Fibroblast of pulmonary artery (primary cell): ENCODE data around the gene DNAH10.
A peak's percentile ranks its signal among the peaks of the same experiment; 100 is the strongest.

Experiments used
- DNase-seq: peaks from one replicate; pipeline ENCODE4 v3.0.0-alpha.2; 2010; ENCODE audit warnings: low read depth
- H3K4me3 ChIP-seq: replicated peaks from 2 replicates; pipeline ENCODE4 v1.5.1; 2011; ENCODE audit warnings: low read depth, mild to moderate bottlenecking, control low read depth, low read length, moderate library complexity
- TF ChIP-seq, protein P1 (sequence below): IDR thresholded peaks from 2 replicates; pipeline ENCODE4 v1.5.1; 2011; ENCODE audit warnings: mild to moderate bottlenecking, control low read depth, low read length, inconsistent platforms; ENCODE audit errors: missing control alignments

Gene DNAH10

DNA sequence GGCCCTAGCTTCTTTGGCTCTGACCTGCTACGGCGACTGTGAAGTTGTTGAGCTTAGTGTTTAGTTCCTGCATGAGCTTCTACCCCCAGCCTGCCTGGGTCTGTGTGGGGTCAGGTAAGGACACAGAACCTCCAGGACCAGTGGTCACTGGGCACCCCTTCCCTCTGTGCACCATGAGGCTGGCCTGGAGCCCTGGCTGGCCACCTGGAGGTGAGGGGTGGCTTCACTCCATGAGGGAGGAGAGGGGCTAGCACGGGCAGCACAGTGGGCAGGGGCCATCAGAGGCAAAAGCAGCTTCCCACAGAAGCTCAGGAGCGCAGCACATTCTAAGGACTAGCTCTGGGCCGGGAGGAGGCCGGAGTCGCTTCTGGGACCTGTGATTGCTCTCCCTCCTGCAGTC is 173.9 kb downstream of the DNAH10 start:
- TF ChIP-seq, protein P1, sequence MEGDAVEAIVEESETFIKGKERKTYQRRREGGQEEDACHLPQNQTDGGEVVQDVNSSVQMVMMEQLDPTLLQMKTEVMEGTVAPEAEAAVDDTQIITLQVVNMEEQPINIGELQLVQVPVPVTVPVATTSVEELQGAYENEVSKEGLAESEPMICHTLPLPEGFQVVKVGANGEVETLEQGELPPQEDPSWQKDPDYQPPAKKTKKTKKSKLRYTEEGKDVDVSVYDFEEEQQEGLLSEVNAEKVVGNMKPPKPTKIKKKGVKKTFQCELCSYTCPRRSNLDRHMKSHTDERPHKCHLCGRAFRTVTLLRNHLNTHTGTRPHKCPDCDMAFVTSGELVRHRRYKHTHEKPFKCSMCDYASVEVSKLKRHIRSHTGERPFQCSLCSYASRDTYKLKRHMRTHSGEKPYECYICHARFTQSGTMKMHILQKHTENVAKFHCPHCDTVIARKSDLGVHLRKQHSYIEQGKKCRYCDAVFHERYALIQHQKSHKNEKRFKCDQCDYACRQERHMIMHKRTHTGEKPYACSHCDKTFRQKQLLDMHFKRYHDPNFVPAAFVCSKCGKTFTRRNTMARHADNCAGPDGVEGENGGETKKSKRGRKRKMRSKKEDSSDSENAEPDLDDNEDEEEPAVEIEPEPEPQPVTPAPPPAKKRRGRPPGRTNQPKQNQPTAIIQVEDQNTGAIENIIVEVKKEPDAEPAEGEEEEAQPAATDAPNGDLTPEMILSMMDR: no peak
- no peak overlapping the region for H3K4me3 ChIP-seq
- no peak for DNase-seq

DNA sequence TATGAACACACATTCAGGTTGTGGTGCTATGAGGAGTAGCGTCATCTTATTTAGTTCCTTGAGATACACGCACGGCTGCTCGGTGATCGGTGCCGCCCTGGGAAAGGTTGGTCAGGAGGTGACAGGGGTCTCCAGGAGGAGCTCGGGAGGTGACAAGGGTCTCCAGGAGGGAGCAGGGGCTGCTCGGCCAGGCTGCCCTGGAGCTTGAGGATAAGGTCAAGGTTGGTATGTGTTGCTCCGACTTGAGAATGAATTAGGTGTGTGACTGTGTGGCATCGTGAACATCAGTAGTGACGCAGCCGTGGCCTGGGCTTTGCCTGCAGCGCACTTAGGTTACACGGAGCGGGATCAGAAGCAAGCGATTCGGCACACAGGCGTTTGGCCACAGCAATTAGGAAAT is 174.4 kb downstream of the DNAH10 start:
- DNase-seq: no peak
- no peak overlapping the region for H3K4me3 ChIP-seq
- TF ChIP-seq, protein P1: no peak

DNA sequence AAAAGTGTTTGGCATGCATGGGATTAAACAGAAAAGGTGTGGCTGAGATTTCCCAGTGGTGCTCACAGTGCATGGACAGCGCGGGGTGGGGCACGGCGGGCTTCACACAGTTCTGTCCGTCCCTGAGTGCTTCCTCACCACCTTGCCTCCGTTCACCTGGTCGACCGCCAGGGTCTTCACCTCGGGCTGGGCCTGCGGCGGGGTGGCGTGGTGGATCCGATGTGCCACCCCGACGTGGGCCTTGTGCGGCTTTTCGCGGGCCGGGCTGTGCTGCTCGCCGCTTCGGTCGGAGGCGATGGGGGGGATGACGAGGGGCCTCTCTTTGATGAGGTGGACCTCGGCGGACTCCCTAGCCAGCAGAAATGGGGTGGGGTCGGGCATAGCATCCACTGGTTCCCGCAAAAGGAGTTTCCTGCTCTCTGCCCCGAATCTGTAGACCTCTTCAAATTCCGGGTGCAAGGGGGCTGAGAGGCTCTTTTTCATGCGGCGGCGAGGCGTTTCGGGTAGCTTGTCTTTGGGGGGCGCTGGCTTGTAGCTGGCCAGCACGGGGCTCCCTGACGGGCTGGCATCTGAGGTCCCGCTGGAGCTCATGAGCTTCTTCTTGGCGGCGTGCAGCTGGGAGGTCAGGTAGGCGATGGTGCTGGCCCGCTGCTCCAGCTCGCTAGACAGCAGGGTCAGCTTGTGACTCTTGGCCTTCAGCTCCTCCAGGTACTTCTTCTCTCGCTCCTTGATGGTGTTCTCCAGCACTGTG is 175.0 kb downstream of the DNAH10 start:
- no peak overlapping the region for H3K4me3 ChIP-seq
- TF ChIP-seq, protein P1: no peak
- no peak for DNase-seq

DNA sequence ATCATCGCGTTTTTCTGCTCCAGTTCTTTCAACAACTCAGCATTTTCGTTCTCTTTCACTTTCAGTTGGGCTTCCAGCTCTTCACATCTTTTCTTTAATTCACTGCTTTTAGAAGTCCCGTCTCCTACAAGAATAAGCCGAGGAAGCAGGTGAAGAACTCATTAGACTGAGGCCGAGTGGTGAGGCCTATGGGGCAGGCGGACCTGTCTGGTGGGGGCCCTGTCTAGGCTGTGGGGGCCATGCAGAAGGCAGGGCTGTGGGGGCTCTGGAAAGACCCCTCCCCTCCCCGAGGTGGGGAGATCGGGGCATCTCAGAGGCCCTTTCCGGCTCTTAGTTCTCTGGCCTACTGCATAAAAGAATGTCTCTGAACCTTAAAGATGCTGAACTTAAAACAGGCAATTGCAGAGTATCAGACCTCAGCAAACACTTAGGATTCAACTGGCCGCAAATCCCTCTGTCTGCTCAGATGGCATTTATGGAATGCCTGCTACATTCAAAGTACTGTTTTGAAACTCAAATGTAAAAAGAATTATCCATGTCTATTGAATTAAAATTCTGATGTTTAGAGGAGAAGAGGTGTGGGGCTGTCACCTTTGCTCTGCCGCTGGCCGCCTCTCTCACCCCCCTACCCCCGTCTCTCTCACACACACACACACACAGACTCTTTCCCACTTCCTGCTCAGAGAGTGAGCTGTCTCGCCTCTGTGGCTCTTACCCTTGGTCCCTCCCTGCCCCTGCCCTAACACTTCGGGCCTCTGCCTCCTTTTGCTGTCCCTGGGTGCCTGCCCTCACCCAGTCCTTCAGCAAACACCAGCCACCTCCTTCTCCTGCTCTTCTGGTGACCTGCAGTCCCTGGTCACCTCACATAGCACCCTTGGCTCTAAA is 175.8 kb downstream of the DNAH10 start:
- no peak overlapping the region for H3K4me3 ChIP-seq
- no peak for DNase-seq
- TF ChIP-seq, protein P1: no peak

DNA sequence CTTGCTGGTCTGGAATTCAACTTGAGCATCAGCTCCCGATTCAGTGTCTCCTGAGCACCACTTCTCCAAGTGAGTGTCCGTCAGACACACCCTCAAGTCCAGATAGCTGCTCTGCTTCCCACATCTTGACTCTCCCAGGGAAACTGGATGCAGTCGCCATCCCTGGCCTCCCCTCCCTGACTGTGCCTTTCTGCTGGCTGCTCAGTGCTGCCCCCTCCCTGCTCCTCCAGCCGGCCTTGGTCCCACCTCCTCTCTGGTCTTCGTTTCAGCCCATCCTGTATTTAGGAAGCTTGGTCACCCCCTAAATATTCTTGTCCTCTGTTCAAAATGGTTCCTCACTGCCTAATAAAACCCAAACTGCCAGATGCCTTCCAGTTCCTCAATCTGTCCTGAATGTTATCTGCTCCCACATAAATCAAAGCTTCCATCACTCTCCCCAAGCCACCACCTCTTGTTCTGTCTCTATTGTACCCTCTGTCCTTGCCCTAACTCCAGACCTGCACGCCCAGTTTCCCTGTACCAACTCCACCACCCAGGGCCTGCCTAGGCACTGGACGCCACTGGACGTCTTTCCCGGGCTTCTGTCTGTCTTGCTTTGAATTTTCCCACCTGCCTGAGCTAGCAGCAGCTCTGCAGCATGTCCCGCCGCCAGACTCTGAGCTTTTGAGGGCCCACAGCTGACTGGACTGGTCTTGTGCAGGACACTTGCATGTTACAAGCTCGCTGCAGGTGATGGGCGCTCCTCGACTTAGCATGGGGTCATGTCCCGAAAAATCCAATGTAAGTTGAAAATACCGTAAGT is 176.8 kb downstream of the DNAH10 start:
- TF ChIP-seq, protein P1: peak; percentile 37
- no peak for DNase-seq
- H3K4me3 ChIP-seq: no peak overlapping the region

DNA sequence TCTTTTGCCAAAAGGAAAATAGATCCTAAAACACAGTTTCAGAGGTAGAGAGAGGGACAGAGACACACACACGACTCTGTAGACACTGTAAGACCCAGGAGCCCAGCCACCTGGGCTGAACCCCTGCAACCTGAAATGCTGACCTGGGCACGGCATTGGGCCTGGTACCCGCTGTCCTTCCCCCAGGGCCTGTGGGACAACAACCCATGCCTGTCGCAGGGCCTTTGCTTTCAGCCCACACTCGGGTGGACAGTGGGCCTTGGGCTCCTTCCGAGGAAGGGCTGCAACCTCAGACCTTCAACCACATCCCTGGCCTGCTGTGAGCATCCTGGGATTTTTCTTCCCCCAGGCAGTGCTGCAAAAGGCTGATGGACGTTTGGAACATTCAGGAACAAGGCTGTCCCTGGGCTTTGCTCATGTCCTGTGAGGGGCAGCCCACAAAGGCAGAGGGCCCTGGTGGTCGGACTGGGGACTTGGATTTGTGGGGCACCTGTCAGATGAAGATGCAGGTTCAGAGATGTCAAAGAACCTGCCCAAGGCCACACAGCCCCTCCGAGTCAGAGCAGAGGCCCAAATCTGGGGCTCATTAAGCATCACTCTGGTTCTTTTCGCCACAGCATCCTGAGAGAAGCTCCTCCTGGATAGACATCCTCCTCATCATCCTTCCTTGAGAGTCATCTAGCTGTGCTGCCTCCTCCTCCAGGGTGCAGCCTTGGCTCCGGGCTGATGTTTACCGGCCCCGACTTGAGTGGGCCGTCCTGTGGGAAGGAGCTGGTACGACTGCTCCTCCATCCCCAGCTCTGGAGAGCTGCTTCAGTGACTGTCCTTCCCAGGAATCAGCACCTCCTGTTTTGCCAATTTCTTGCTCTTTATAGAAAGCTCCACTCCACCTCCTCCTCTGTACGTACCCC is 177.9 kb downstream of the DNAH10 start:
- no peak overlapping the region for H3K4me3 ChIP-seq
- TF ChIP-seq, protein P1: no peak
- no peak for DNase-seq
